SKM-1 (cell line): ENCODE results near the gene C1QTNF1.

Experiments used
- DNase-seq: peaks from one replicate; lab custom pipeline; 2025; ENCODE audit not compliant: unreplicated experiment; lab: John Stamatoyannopoulos, UW

Gene C1QTNF1

GRCh38 chr17:79038545-79039135 is 14.7 kb downstream of the C1QTNF1 start:
- no peak for DNase-seq

- DNase-seq, result no peak
These were observed 15.2 kb downstream of the C1QTNF1 start for GRCh38 chr17:79039171-79039570.

GRCh38 chr17:79039886-79040285 is 15.9 kb downstream of the C1QTNF1 start:
- no peak for DNase-seq

GRCh38 chr17:79041041-79041570 is 17.1 kb downstream of the C1QTNF1 start:
- DNase-seq, result no peak

GRCh38 chr17:79041723-79042420 is 17.9 kb downstream of the C1QTNF1 start:
- DNase-seq, result no peak

GRCh38 chr17:79042421-79043190 is 18.6 kb downstream of the C1QTNF1 start:
- DNase-seq, result peak; percentile 5

- DNase-seq, result no peak
These were observed 19.4 kb downstream of the C1QTNF1 start for GRCh38 chr17:79043191-79043930.

GRCh38 chr17:79043931-79044320 is 20.0 kb downstream of the C1QTNF1 start:
- no peak for DNase-seq

GRCh38 chr17:79044462-79044861 is 20.5 kb downstream of the C1QTNF1 start:
- DNase-seq, result no peak

- DNase-seq, result no peak
These were observed 21.2 kb downstream of the C1QTNF1 start for GRCh38 chr17:79045001-79045729.

GRCh38 chr17:79045842-79046196 is 21.9 kb downstream of the C1QTNF1 start:
- peak; percentile 10 for DNase-seq

GRCh38 chr17:79046197-79046915 is 22.4 kb downstream of the C1QTNF1 start:
- no peak for DNase-seq

- DNase-seq, result no peak
These were observed 22.9 kb downstream of the C1QTNF1 start for GRCh38 chr17:79046916-79047280.

GRCh38 chr17:79047291-79047920 is 23.4 kb downstream of the C1QTNF1 start:
- DNase-seq, result no peak

GRCh38 chr17:79047923-79048825 is 24.2 kb downstream of the C1QTNF1 start:
- no peak for DNase-seq

GRCh38 chr17:79048826-79049755 is 25.1 kb downstream of the C1QTNF1 start:
- DNase-seq, result no peak

- DNase-seq, result no peak
These were observed 25.9 kb downstream of the C1QTNF1 start for GRCh38 chr17:79049821-79050220.
